Measurements from ENCODE around the gene NCLN. TPM values are rescaled to one million over a fixed set of nuclear protein-coding genes. Genes with fewer than 3 reads are reported as not detected.

Gene NCLN
- total RNA-seq, 1 donor from 2014 or later = 61.1 TPM

- Mint-ChIP-seq H3K4me3 (peak within 1 kb of the TSS; percentile 11), H3K27me3 (peaks cover 29% of the 10 kb centered on the region), H3K4me1 (peaks cover 5% of the 10 kb centered on the region), H3K27ac (no peak within 1 kb of the TSS), H3K36me3 (ENCODE audit: low read depth) (no peaks in the 10 kb centered on the region), H3K9me3 (no peaks in the 10 kb centered on the region)
- no peak for TF ChIP-seq CTCF (IDR thresholded peaks at IDR 0.05)
- intact Hi-C loops (cut with micrococcal nuclease) = no loop called here
- DNase-seq (peak; percentile 61), ATAC-seq (ENCODE audit: low read depth) (peak; percentile 78)
- POLR2A ChIA-PET = interaction anchor here (0.6 to 0.7 kb wide), 2 partner anchors 42 to 123 kb away, joined by 3 to 4 read pairs; no protein-coding TSS in a partner anchor
- CTCF ChIA-PET = no interaction called here
Measured at GRCh38 chr19:3224346-3225168, 38.8 kb downstream of the NCLN start, which contains the start of gene CELF5. TSS of gene CELF5 (plus strand) at chr19:3224661. CDS start at chr19:3224740, 79 bp downstream.

- no peak overlapping the region for H3K27ac Mint-ChIP-seq
- H3K9me3 Mint-ChIP-seq = no peaks in the 10 kb centered on the region
- no peak for ATAC-seq (ENCODE audit: low read depth)
- POLR2A ChIA-PET = interaction anchor here (0.6 kb wide), 1 partner anchor 123 kb away, joined by 4 read pairs; no protein-coding TSS in a partner anchor
- TF ChIP-seq CTCF (IDR thresholded peaks at IDR 0.05) = no peak
- no peaks in the 10 kb centered on the region for H3K36me3 Mint-ChIP-seq (ENCODE audit: low read depth)
- CTCF ChIA-PET = no interaction called here
- peaks cover 5% of the 10 kb centered on the region for H3K4me1 Mint-ChIP-seq
- H3K4me3 Mint-ChIP-seq = no peak overlapping the region
- peaks cover 30% of the 10 kb centered on the region for H3K27me3 Mint-ChIP-seq
- intact Hi-C loops (cut with micrococcal nuclease) = no loop called here
- DNase-seq = no peak
Measured at GRCh38 chr19:3225169-3225485, 39.4 kb downstream of the NCLN start.

- H3K27me3 Mint-ChIP-seq = peaks cover 30% of the 10 kb centered on the region
- ChIA-PET CTCF (no interaction called here), POLR2A (interaction anchor here (0.6 kb wide), 1 partner anchor 1411 kb away, joined by 4 read pairs; no protein-coding TSS in a partner anchor)
- H3K4me3 Mint-ChIP-seq = no peak overlapping the region
- DNase-seq (no peak), ATAC-seq (ENCODE audit: low read depth) (no peak)
- no peak for TF ChIP-seq CTCF (IDR thresholded peaks at IDR 0.05)
- H3K36me3 Mint-ChIP-seq (ENCODE audit: low read depth) = no peaks in the 10 kb centered on the region
- H3K9me3 Mint-ChIP-seq = no peaks in the 10 kb centered on the region
- peaks cover 5% of the 10 kb centered on the region for H3K4me1 Mint-ChIP-seq
- no peak overlapping the region for H3K27ac Mint-ChIP-seq
- intact Hi-C loops (cut with micrococcal nuclease) = no loop called here
Measured at GRCh38 chr19:3225677-3226093, 40.0 kb downstream of the NCLN start.

- Mint-ChIP-seq H3K27ac (peak overlapping the region; percentile 24), H3K4me3 (no peak overlapping the region), H3K9me3 (no peaks in the 10 kb centered on the region), H3K27me3 (peaks cover 30% of the 10 kb centered on the region), H3K36me3 (ENCODE audit: low read depth) (no peaks in the 10 kb centered on the region), H3K4me1 (peaks cover 5% of the 10 kb centered on the region)
- ChIA-PET POLR2A (no interaction called here), CTCF (no interaction called here)
- no peak for DNase-seq
- TF ChIP-seq CTCF (IDR thresholded peaks at IDR 0.05) = no peak
- intact Hi-C loops (cut with micrococcal nuclease) = no loop called here
- ATAC-seq (ENCODE audit: low read depth) = no peak
Measured at GRCh38 chr19:3227054-3227626, 41.4 kb downstream of the NCLN start.

- DNase-seq = no peak
- ATAC-seq (ENCODE audit: low read depth) = no peak
Measured at GRCh38 chr19:3229346-3229743, 43.6 kb downstream of the NCLN start.

More at GRCh38 chr19:3229346-3229743, 43.6 kb downstream of the NCLN start:
- ChIA-PET POLR2A (interaction anchor here (0.6 kb wide), 1 partner anchor 48 kb away, joined by 3 read pairs; no protein-coding TSS in a partner anchor), CTCF (interaction anchor here (0.6 kb wide), 1 partner anchor 24 kb away, joined by 3 read pairs; no protein-coding TSS in a partner anchor)
- Mint-ChIP-seq H3K9me3 (no peaks in the 10 kb centered on the region), H3K36me3 (ENCODE audit: low read depth) (no peaks in the 10 kb centered on the region), H3K4me1 (peaks cover 3% of the 10 kb centered on the region), H3K27me3 (peaks cover 26% of the 10 kb centered on the region), H3K4me3 (no peak overlapping the region), H3K27ac (no peak overlapping the region)
- intact Hi-C loops (cut with micrococcal nuclease) = no loop called here
- TF ChIP-seq CTCF (IDR thresholded peaks at IDR 0.05) = no peak
